Fibroblast of lung (primary cell): Measurements from ENCODE around the gene ANAPC2. TPM values are rescaled to one million over a fixed set of nuclear protein-coding genes. Genes with fewer than 3 reads are reported as not detected.
A peak's percentile ranks its signal among the peaks of the same experiment; 100 is the strongest.

Source experiments
- DNase-seq, 2 donors: peaks; one replicate each; pipeline versions ENCODE4 v3.0.0 to v3.0.0-alpha.2; 2010; ENCODE audit warnings: low read depth in 2 of 2
- H2AFZ ChIP-seq: 2 replicates; pipeline ENCODE4 v1.5.1; 2012; ENCODE audit warnings: low read length, control low read depth, inconsistent platforms
- H3K27ac ChIP-seq: 2 replicates; pipeline ENCODE4 v1.5.1; 2011; ENCODE audit warnings: low read length, control low read depth; ENCODE audit not compliant: insufficient read depth
- H3K27me3 ChIP-seq: 2 replicates; pipeline ENCODE4 v1.5.1; 2011; ENCODE audit warnings: mild to moderate bottlenecking, low read length; ENCODE audit not compliant: control insufficient read depth, insufficient read depth
- H3K36me3 ChIP-seq: 2 replicates; pipeline ENCODE4 v1.5.1; 2011; ENCODE audit warnings: low read length; ENCODE audit not compliant: control insufficient read depth, insufficient read depth
- H3K4me1 ChIP-seq: 2 replicates; pipeline ENCODE4 v1.5.1; 2011; ENCODE audit warnings: low read length; ENCODE audit not compliant: control insufficient read depth, insufficient read depth; ENCODE audit errors: extremely low read depth
- H3K4me2 ChIP-seq: 2 replicates; pipeline ENCODE4 v1.5.1; 2011; ENCODE audit warnings: low read length, control low read depth; ENCODE audit not compliant: insufficient read depth; ENCODE audit errors: extremely low read depth
- H3K4me3 ChIP-seq, 4 experiments: fragments of 200-600 bp in 1 of 4; sonication (generic) in 1 of 4; replicated peaks in 1 of 4; 2 replicates each; pipeline ENCODE4 v1.5.1; 2011 to 2016; ENCODE audit warnings: low read length in 4 of 4, low read depth in 3 of 4, mild to moderate bottlenecking in 3 of 4, control low read depth in 2 of 4, inconsistent platforms in 1 of 4, mixed read lengths in 1 of 4; ENCODE audit not compliant: insufficient read depth in 1 of 4; ENCODE audit errors: control extremely low read depth in 1 of 4
- H3K79me2 ChIP-seq: 2 replicates; pipeline ENCODE4 v1.5.1; 2012; ENCODE audit warnings: mild to moderate bottlenecking, low read length, inconsistent platforms; ENCODE audit not compliant: control insufficient read depth, insufficient read depth
- H3K9ac ChIP-seq: 2 replicates; pipeline ENCODE4 v1.5.1; 2011; ENCODE audit warnings: mild to moderate bottlenecking, low read length, control low read depth; ENCODE audit not compliant: insufficient read depth
- H3K9me3 ChIP-seq: 2 replicates; pipeline ENCODE4 v1.5.1; 2012; ENCODE audit warnings: low read depth, low read length; ENCODE audit not compliant: control insufficient read depth, insufficient read depth
- H4K20me1 ChIP-seq: 2 replicates; pipeline ENCODE4 v1.5.1; 2011; ENCODE audit warnings: low read length; ENCODE audit not compliant: control insufficient read depth, insufficient read depth; ENCODE audit errors: extremely low read depth
- CTCF ChIP-seq, 2 donors: IDR thresholded peaks in 1 of 2; conservative IDR thresholded peaks in 1 of 2; 1 replicate in 1 of 2; 2 replicates in 1 of 2; pipeline ENCODE4 v1.5.1; 2011 to 2012; ENCODE audit warnings: low read length in 2 of 2, control low read depth in 1 of 2, inconsistent platforms in 1 of 2, low read depth in 1 of 2, mild to moderate bottlenecking in 1 of 2
- EZH2 ChIP-seq: IDR thresholded peaks from 2 replicates; pipeline ENCODE4 v1.5.1; 2012; ENCODE audit warnings: low read length, control low read depth, mild to moderate bottlenecking; ENCODE audit errors: missing control alignments
- polyA plus RNA-seq, 2 donors: library from polyadenylated mRNA; depleted of rRNA in 1 of 2; stranded (reverse) in 1 of 2; unstranded in 1 of 2; fragments of >200 nt; gene quantifications; 2 replicates each; pipeline ENCODE4 v1.2.1, GENCODE V29; 2011 to 2012; ENCODE audit warnings: missing spikeins in 1 of 2
- total RNA-seq: library from RNA; depleted of rRNA; stranded (reverse); fragments of >200 nt; gene quantifications from 2 replicates; pipeline ENCODE4 v1.2.1, GENCODE V29; 2014

Gene ANAPC2
- total and polyA plus RNA-seq, 2 donors (not counting 1 experiment from before 2014, with no cell fraction given) = 9.1 to 18.0 TPM

GRCh38 chr9:137236238-137236935, 48.0 kb upstream of the ANAPC2 start:
- Histone ChIP-seq H3K4me3 (peak overlapping the region in 1 of 4 experiments; percentile 7), H3K9ac (no peak overlapping the region), H3K36me3 (no peaks in the 10 kb centered on the region), H3K4me2 (no peak overlapping the region), H3K27me3 (no peaks in the 10 kb centered on the region), H3K4me1 (peaks cover 2% of the 10 kb centered on the region), H3K27ac (no peak overlapping the region), H3K79me2 (peaks cover 13% of the 10 kb centered on the region), H4K20me1 (no peaks in the 10 kb centered on the region), H2AFZ (no peak overlapping the region), H3K9me3 (no peaks in the 10 kb centered on the region)
- TF ChIP-seq CTCF (conservative IDR thresholded peaks at IDR 0.05 in 1 of 2, IDR thresholded peaks at IDR 0.05 in 1 of 2; ENCODE audit: low read depth in 1 of 2, low read length in 2 of 2) (peak; percentile 79 to 81), EZH2 (no peak)
- DNase-seq = peak; percentile 60 to 62

- Histone ChIP-seq H3K27me3 (no peaks in the 10 kb centered on the region), H3K4me1 (peaks cover 2% of the 10 kb centered on the region), H2AFZ (no peak overlapping the region), H3K9me3 (no peaks in the 10 kb centered on the region), H3K79me2 (peaks cover 13% of the 10 kb centered on the region), H3K27ac (no peak overlapping the region), H3K9ac (no peak overlapping the region), H3K36me3 (no peaks in the 10 kb centered on the region), H3K4me3 (no peak overlapping the region), H3K4me2 (no peak overlapping the region), H4K20me1 (no peaks in the 10 kb centered on the region)
- no peak for DNase-seq
- TF ChIP-seq CTCF (conservative IDR thresholded peaks at IDR 0.05 in 1 of 2, IDR thresholded peaks at IDR 0.05 in 1 of 2; ENCODE audit: low read depth in 1 of 2, low read length in 2 of 2) (no peak), EZH2 (no peak)
Measured at GRCh38 chr9:137235424-137236237, 47.3 kb upstream of the ANAPC2 start.

GRCh38 chr9:137234758-137235423, 46.5 kb upstream of the ANAPC2 start:
- Histone ChIP-seq H3K4me3 (no peak overlapping the region), H3K4me2 (no peak overlapping the region), H3K4me1 (peaks cover 2% of the 10 kb centered on the region), H4K20me1 (no peaks in the 10 kb centered on the region), H3K27ac (no peak overlapping the region), H3K9ac (no peak overlapping the region), H3K36me3 (no peaks in the 10 kb centered on the region), H2AFZ (no peak overlapping the region), H3K27me3 (no peaks in the 10 kb centered on the region), H3K79me2 (peaks cover 13% of the 10 kb centered on the region), H3K9me3 (no peaks in the 10 kb centered on the region)
- TF ChIP-seq CTCF (conservative IDR thresholded peaks at IDR 0.05 in 1 of 2, IDR thresholded peaks at IDR 0.05 in 1 of 2; ENCODE audit: low read depth in 1 of 2, low read length in 2 of 2) (no peak), EZH2 (no peak)
- DNase-seq = no peak
